SH-SY5Y (cell line): ENCODE data around the gene ZNF831.

Experiments used
- GATA2 ChIP-seq: IDR thresholded peaks from 2 replicates; pipeline ENCODE4 v1.6.1; 2011; ENCODE audit warnings: mild to moderate bottlenecking, low read depth, low read length
- GATA3 ChIP-seq: IDR thresholded peaks from 2 replicates; pipeline ENCODE4 v1.6.1; 2011; ENCODE audit warnings: low read depth, mild to moderate bottlenecking, low read length, moderate library complexity

DNA sequence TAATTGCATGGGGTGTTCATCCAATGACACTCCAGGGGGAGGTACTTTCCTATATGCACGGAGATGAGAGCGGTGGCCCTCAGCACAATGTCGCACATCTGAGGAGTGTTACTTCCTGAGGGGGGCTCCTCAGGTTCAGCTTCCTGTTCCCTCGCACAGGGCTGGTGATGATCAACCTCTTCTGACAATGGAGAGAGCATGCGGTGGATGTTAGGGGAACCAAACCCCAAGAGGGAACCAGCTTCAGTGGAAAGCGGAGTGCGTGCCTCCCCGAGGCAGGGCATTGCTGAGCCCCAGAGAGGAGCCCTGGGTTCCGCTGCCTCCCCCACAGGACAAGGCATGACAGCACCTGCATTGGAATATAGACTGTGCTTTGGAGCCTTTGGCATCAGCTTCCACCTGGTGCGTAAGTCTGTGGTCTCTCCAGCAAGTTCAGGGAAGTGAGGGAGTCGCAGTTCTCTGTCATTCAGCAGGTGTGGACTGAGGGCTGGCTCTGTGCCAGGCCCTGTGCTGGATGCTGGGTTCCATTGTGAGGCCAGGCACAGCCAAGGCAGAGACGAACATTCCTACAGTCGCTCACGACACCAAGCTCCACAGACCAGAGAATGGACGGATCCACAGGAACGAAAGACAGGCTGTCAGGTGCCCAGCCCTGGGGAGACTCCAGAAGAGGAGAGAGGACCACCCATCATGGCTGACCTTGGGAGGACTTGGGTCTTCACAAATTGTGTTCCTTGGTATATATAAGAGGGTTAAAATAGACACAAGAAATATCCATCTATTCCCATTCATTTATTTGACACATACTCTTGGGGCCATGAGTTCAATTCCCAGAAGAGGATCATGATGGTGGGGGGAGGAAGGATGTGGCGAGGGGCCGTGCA is 3.9 kb upstream of the ZNF831 start:
- TF ChIP-seq GATA2 (no peak), GATA3 (no peak)
